Cardiac muscle cell (in vitro differentiated cells and primary cell): ENCODE results near the gene PROM1. TPM values are rescaled to one million over a fixed set of nuclear protein-coding genes. Genes with fewer than 3 reads are reported as not detected.

Source experiments
- DNase-seq, 2 donors: peaks; one replicate each; pipeline versions ENCODE4 v3.0.0 to v3.0.0-alpha.2; 2010 to 2017; ENCODE audit warnings: low read depth in 1 of 2, low spot score in 1 of 2
- H3K27ac ChIP-seq: fragments of 200-600 bp; sonication (generic); 2 replicates; pipeline ENCODE4 v1.5.1; 2016
- H3K27me3 ChIP-seq: fragments of 200-600 bp; sonication (generic); 2 replicates; pipeline ENCODE4 v1.6.0; 2016; ENCODE audit warnings: control low read depth
- H3K36me3 ChIP-seq: fragments of 200-600 bp; sonication (generic); 2 replicates; pipeline ENCODE4 v1.5.1; 2016; ENCODE audit warnings: control low read depth
- H3K4me1 ChIP-seq: fragments of 200-600 bp; sonication (generic); 2 replicates; pipeline ENCODE4 v1.8.1; 2017; ENCODE audit warnings: low read depth, mild to moderate bottlenecking, mixed run types
- H3K4me3 ChIP-seq: fragments of 200-600 bp; sonication (generic); 2 replicates; pipeline ENCODE4 v1.5.1; 2016; ENCODE audit warnings: mild to moderate bottlenecking
- H3K9me3 ChIP-seq: fragments of 200-600 bp; sonication (generic); 2 replicates; pipeline ENCODE4 v1.5.1; 2017; ENCODE audit warnings: low read depth, mild to moderate bottlenecking, control low read depth
- CTCF ChIP-seq: IDR thresholded peaks from 2 replicates; pipeline ENCODE4 v1.5.1; 2012; ENCODE audit warnings: low read depth, mild to moderate bottlenecking, low read length
- polyA plus RNA-seq: library from polyadenylated mRNA; unstranded; fragments of >200 nt; fragmentation: Nextera tagmentation; extraction: Ambion mirVana; gene quantifications from 2 replicates; pipeline ENCODE4 v1.2.1, GENCODE V29; 2016
- total RNA-seq: library from RNA; depleted of rRNA; stranded (reverse); fragments of >200 nt; gene quantifications from 2 replicates; pipeline ENCODE4 v1.2.3, GENCODE V29; 2016

PROM1 gene
- total and polyA plus RNA-seq, 2 experiments from 2014 or later, result 2.0 to 4.9 TPM

GRCh38 chr4:15935504-15936402 lies 148.1 kb downstream of the PROM1 start:
- TF ChIP-seq CTCF, result no peak
- Histone ChIP-seq H3K27ac (no peak overlapping the region), H3K4me3 (no peak overlapping the region), H3K27me3 (peaks cover 3% of the 10 kb centered on the region), H3K4me1 (no peaks in the 10 kb centered on the region), H3K9me3 (no peaks in the 10 kb centered on the region), H3K36me3 (no peaks in the 10 kb centered on the region)
- peak in 1 of 2 donors; percentile 33 for DNase-seq

- Histone ChIP-seq H3K27ac (no peak overlapping the region), H3K4me3 (no peak overlapping the region), H3K27me3 (peaks cover 3% of the 10 kb centered on the region), H3K36me3 (no peaks in the 10 kb centered on the region), H3K9me3 (no peaks in the 10 kb centered on the region), H3K4me1 (no peaks in the 10 kb centered on the region)
- no peak for TF ChIP-seq CTCF
- no peak for DNase-seq
Measured at GRCh38 chr4:15934259-15934658, 149.6 kb downstream of the PROM1 start.

GRCh38 chr4:15931451-15932210 lies 152.2 kb downstream of the PROM1 start:
- TF ChIP-seq CTCF, result no peak
- no peak for DNase-seq
- no peak overlapping the region for H3K4me3 ChIP-seq
- H3K9me3 ChIP-seq, result no peaks in the 10 kb centered on the region
- no peaks in the 10 kb centered on the region for H3K36me3 ChIP-seq
- H3K27me3 ChIP-seq, result no peaks in the 10 kb centered on the region
- no peaks in the 10 kb centered on the region for H3K4me1 ChIP-seq
- no peak overlapping the region for H3K27ac ChIP-seq

- H3K36me3 ChIP-seq, result no peaks in the 10 kb centered on the region
- H3K4me3 ChIP-seq, result no peak overlapping the region
- H3K9me3 ChIP-seq, result no peaks in the 10 kb centered on the region
- TF ChIP-seq CTCF, result no peak
- DNase-seq, result no peak
- no peaks in the 10 kb centered on the region for H3K27me3 ChIP-seq
- H3K4me1 ChIP-seq, result no peaks in the 10 kb centered on the region
- H3K27ac ChIP-seq, result no peak overlapping the region
Measured at GRCh38 chr4:15930314-15930713, 153.5 kb downstream of the PROM1 start.

GRCh38 chr4:15929540-15929939 lies 154.3 kb downstream of the PROM1 start:
- Histone ChIP-seq H3K27me3 (no peaks in the 10 kb centered on the region), H3K9me3 (no peaks in the 10 kb centered on the region), H3K27ac (no peak overlapping the region), H3K36me3 (no peaks in the 10 kb centered on the region), H3K4me3 (no peak overlapping the region), H3K4me1 (no peaks in the 10 kb centered on the region)
- DNase-seq, result no peak
- no peak for TF ChIP-seq CTCF
